Stimulated activated CD8-positive, alpha-beta memory T cell treated with anti-CD3 and anti-CD28 coated beads, Interleukin-12 subunit alpha, Interleukin-12 subunit beta, amount 100 ng/mL, for 4 hours (primary cell): ENCODE results near the gene ASIP.
"Not testable (repeated sequence)": the region's sequence is repeated elsewhere in the genome, so short reads cannot be mapped to it uniquely, and the experiment has no call there.

Experiments used
- DNase-seq: peaks from one replicate; pipeline ENCODE4 v3.0.0-alpha.2; 2020; ENCODE audit warnings: low read depth

ASIP gene

DNA sequence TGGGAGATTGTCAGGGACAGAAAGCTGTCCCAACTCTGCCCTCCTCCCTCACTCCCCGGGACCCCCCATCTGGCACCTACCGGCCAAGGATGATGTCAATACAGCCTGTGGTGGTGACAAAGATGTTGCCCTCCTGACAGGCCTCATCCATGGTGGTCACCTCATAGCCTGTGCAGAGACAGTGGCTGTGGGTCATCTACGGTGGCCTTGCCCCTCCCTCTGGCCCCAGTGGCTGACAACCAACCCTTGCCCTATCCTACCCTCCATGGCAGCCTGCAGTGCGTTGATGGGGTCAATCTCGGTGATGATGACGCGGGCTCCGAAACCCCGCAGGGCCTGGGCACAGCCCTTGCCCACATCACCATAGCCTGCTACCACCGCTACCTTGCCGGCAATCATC, 49.2 kb downstream of the ASIP start:
- no peak for DNase-seq

DNA sequence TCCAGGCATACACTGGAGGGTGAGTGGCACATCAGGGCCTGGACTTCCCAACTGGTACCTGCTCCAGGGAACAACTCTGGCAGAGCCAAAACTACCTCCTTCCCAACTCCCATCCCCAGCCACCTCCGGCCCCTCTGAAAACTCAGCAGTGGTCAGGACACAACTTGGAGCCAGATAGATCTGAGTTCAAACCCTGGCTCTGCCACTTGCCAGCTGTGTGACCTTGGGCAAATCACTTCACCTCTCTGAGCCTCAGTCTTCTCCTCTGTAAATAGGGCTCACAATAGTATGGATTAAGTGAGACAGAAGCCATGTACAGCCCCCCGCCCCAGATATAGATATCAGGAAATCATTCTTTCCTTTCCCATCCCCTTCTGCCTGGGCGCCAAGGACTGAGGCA, 51.3 kb downstream of the ASIP start:
- no peak for DNase-seq

DNA sequence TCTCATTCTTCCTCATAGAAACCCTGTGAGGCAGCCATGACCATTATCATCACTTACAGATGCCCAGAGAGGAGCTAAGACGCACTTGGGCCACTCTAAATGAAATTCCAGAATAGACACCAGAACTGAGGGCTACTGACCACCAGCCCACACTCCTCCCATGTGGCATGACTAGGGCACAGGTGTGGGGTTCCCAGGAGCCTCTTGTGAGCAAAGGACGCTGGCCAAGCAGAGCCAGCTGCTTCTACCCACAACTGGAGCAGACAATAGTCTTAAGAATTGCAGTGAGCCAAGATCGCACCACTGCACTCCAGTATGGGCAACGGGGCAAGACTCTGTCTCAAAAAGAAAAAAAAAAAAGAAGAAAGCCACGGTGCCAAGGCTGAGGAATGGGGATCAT, 51.9 kb downstream of the ASIP start:
- DNase-seq, result no peak

DNA sequence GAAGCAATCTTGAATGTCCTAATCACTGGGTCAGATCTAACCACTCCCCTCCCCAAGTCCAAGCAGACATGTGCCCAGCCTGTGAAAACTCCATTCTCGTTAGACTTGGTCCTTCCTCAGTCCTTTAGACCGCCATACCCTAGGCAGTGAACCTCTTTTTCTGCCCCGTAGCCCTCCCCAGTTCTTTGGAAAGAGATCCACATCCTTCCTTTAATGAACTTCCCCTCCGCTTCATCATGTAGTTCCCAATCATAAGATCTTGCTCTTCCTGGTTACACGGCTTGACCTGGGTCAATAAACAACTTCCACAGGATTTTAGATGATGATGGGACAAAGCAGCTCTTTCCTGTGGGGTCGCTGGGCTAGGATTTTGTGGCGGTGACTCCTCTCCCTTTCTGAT, 52.4 kb downstream of the ASIP start:
- no peak for DNase-seq

DNA sequence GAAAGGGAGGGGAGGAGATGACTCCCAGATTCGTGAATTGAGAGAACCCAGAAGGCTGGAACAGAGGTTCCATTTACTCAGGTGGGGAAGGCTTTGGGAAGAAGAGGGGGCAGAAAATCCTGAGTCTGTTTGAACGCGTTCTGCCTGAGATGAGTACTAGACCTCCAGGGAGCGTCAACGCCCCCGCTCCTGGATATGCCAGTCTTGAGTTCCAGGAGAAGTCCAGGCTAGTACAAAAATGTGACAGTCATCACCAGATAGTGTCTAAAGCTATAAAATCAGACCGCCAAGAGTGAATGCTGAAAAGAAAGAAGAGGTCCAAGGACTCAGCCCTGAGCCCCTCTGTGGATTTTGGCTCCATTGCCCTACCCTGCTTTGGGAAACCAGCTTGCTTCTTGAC, 53.3 kb downstream of the ASIP start:
- DNase-seq, result no peak

DNA sequence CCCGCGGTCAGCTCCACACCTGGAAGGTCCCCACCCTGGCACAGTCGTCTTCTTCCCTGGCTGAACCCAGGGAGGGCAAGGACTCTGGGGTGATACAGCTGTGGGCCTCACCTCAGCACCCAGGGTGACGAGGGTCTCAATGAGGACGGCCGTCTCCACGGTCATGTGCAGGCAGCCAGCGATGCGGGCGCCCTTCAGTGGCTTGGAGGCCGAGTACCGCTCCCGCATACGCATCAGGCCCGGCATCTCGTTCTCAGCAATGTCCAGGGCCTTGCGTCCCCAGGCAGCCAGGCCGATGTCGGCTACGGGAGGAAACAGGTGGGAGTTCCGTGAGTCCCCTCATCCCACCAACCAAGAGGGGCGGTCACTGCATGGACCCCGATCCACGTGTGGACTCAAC, 54.1 kb downstream of the ASIP start:
- no peak for DNase-seq

DNA sequence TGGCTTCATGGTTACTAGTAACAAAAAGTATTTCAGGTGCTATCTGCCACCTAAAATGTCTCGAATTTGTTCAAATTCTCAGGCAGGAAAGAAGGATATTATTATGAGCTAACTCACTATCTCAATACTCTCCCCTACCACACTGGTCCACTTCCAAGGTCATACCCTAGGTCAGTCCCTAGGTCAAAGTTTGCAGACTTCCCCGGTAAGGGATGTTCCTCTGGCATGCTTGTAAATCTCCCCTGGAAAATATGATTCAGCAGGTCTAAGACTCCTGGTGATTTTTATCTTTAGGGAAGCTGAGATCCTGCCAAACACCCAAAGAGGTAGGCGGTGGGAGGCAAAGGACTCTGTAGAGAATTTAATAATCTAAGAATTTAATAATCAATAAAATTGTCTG, 55.2 kb downstream of the ASIP start:
- no peak for DNase-seq

DNA sequence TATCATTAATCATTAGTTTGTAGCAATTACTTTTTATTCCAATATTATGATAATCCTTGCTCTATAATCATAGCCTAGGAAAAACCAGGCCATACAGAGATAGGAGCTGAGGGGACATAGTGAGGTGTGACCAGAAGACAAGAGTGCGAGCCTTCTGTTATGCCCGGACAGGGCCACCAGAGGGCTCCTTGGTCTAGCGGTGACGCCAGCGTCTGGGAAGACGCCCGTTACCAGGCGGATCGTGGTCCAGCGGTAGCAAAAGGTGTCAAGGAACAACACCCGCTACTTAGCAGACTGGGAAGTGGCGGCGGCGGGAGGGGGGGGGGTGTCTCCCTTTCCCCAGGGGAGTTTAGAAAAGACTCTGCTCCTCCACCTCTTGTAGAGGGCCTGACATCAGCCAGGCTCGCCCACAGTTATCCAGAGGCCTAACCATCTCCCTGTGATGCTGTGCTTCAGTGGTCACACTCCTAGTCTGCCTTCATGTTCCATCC, 57.1 kb downstream of the ASIP start:
- DNase-seq, result not testable (repeated sequence)

DNA sequence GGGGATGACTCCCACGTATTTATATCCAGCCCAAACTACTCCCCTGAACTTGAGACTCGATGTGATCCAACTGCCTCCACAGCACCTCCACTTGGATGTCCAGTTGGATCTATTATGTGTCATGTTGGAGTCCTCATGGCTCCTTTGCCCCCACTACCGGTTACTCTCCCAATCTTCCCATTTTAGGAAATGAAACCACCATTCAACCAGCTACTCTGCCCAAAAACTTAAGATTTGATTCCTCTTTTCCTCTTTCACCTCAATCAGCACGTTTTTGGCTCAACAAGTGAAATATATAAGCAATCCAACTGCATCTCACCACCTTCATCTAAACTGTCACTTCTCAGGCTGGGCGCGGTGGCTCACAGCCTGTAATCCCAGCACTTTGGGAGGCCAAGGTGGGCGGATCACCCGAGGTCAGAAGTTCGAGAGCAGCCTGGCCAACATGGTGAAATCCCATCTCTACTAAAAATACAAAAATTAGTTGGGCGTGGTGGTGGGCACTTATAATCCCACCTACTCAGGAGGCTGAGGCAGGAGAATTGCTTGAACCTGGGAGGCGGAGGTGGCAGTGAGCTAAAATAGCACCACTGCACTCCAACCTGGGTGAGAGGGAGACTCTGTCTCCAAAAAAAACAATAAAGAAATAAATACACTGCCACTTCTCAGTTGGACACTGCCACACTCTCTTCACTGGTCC, 58.5 kb downstream of the ASIP start:
- no peak for DNase-seq

DNA sequence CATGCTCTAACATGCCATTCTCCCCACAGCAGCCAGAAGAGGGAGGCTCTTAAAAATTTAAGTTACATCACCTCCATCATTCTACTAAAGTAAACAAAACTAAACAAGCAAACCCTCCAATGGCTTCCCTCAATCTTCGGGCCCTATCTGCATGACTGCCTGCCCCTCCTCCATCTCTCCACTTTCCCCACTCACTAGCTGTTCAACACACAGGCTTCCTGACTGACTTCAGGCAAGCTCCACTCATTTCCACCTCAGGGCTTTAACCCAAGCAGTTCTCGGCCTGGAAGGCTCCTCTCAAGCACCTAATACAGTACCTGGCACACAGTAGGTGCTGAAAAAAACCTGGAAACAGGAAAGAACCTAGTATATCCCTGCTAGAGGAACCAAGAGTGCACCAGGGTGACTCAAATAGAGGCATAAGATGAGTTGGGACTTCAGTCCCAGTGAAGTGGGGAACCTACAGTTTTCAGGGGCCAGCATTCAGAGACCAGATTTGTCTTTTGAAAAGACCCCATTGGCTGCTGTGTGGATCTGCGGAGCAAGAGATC, 59.1 kb downstream of the ASIP start:
- DNase-seq, result no peak

DNA sequence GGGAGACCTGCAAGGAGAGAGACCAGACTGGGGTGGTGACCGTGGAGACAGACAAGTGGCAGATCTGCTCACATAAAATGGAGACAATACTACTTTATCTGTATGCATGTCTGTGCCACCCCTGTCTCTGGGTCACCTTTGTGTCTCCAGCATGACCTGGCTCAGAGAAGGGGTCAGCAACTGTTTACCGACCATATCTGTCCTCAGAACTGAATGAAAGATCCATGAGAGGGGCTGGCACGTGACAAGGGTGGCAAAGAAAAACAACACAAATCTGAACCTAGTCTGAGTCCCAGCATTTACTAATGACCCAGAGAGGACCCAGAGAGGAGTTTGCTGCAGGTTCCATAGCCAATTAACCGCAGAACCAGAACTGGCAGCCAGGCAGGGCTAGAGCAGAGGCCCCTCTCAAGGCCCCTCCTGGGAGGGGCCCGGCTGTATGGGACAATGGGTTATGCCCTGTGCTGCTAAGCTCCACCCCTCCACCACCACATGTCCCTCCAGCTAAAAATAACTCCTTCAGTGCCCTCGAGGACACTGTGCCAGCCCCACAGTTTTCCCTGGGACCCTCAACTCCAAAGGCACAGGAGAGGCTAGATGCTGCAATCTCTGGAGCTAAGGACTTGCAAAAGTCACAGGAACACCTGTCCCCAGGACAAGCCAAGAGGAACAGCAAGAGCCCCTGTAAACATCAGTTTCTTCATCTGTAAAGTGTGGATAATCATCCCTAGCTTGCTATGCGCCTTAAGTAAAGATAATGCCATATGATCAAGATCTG, 59.8 kb downstream of the ASIP start:
- no peak for DNase-seq

DNA sequence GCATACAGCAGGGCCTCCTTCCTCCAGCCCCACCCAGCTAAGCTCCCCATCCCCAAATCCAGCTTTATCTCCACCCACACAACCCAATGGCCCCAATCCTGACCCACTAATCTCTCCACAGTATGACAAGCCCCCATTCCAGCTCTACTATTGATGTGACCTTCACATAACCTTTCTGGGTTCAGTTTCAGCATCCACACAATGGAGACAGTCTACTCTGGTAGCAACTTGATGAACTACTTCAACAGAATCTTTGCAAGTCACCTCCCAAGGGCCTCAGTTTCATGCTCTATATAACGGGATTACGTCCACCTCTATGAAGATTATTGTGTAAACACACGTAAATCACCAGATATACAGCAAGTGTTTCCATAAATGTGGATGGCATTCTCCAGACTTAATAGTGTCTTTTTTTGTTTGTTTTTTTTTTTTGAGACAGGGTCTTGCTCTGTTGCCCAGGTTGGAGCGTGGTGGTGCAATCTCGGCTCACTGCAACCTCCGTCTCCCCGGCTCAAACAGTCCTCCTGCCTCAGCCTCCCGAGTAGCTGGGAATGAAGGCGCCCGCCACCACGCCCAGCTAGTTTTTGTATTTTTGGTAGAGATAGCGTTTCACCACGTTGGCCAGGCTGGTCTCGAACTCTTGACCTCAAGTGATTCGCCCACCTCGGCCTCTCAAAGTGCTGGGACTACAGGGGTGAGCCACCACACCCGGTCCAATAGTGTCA, 60.5 kb downstream of the ASIP start:
- no peak for DNase-seq

DNA sequence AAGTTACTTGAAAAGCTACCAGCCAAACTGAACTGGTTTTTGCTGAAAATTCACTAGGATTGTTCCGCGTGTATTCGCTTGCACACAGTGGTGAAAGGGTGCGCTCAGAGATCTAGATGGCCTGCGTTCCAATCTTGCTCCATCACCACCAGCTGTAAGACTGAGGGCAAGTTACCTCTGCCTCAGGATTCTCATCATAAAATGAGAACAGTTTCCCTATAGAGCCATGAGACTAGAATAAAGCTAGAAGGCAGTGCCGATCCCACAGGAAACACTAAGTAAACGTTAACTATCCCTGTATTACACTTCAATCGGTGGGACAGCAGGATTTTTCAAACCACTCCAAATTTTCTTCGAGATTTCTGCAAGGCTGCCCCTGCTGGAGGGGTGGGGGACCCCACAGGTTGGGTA, 61.1 kb downstream of the ASIP start:
- no peak for DNase-seq

DNA sequence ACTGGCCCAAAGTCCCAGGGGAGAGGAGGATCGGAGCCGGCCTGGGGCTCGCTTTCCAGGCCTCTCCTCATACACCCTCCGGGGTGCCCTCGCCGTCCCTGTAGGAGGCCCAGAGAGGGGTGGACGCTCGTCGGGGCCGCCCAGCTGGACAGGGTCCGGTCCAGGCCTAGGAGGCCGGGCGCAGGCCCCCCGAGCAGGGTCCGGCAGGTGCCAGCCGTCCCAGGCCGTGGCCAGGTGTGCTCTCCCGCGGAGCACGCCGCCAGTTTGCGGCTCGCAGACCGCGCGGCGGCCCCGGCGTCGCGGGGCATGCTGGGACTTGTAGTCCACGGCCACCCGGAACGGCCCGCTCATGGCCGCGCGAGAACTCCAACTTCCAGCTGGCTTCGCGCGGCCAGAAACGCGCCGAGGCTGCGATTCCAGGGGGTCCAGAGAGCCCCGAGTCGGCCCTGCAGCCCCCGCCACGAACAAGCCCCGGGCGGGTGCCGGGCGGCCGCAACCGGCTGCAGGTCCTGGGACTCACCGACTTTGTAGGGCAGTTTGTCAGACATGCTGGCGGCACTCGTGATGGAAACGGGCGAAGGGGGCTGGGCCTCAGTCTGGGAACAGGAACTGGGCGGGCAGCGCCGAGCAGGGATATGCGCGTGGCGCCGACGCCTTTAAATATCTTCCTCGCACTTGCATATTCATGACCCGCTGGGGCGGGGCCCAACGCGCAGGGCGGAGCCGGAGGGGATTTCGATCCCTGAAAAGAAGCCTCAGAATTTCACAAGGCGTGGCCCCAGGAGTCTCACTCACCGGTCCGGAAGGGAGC, 61.7 kb downstream of the ASIP start, which contains the start of gene AHCY:
AHCY (minus strand) TSS at position 633 of the 811 bp plus-strand sequence; CDS start at position 548, 85 bp downstream.
- peak; percentile 87 for DNase-seq

DNA sequence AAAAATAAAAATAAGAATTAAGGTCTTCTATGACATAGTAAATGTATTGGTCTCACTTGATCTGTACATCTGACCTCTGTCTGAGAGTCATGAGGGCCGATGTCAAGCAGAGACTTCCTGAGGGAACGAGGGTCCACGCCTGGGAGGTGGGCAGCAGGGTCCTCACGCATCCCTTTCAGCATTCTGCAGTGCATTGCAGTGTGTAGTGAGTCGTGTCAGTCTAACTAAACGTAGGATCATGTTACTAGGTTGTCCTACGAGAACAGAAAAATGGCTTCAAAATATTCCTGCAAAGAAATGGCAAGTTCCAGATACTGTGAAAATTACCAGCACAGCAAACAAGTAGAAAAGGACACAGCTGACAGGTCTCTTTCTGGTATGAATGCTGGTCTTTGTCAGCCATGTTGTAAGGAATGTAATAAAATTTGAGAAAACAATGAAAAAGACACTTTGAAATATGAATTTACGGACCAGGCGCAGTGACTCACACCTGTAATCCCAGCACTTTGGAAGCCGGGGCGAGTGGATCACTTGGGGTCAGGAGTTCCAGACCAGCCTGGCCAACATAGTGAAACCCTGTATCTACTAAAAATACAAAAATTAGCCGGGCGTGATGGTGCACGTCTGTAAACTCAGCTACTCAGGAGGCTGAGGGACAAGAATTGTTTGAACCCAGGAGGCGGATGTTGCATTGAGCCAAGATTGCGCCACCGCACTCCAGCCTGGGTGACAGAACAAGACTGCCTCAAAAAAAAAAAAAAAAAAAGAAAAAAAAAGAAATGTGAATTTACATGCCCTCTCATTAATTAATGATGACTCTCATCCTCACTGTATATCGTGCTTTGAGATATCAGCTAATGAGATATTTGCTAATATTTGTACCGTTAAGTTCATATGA, 64.4 kb downstream of the ASIP start:
- no peak for DNase-seq

DNA sequence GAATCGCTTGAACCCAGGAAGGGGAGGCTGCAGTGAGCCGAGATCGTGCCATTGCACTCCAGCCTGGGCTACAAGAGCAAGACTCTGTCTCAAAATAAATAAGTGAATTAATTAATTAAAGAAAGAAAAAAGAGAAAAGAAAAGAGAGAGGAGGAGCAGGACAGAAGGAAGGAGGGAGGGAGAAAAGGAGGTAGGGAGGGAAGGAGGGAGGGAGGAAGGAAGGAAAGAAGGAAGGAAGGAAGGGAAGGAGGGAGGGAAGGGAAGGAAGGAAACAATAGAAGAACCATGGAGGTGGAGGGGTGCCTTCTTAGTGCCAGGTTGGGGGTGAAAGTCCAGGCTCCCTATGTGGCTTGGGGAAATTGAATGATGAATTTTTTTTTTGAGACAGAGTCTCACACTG, 68.5 kb downstream of the ASIP start:
- DNase-seq, result no peak

DNA sequence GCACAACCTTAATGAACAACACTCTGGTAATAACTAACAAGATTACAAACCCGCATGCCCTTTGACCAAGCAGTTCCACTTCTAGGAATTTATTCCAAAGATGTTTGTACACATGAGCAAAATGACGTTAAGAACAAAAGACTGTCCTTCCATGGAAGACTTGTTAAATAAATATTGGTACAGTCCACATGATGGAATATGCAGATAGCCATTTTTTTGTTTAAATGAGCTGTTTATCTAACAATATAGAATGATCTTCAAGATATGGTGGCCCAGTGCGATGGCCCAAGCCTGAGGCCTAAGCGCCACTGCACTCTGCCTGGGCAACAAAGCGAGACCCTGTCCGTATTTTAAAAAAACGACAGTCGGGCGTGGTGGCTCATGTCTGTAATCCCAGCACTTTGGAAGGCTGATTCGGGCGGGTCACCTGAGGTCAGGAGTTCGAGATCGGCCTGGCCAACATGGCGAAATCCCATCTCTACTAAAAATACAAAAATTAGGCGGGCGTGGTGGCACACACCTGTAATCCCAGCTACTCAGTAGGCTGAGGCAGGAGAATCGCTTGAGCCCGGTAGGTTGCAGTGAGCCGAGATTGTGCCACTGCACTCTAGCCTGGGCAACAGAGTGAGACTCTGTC, 69.4 kb downstream of the ASIP start:
- DNase-seq, result no peak

DNA sequence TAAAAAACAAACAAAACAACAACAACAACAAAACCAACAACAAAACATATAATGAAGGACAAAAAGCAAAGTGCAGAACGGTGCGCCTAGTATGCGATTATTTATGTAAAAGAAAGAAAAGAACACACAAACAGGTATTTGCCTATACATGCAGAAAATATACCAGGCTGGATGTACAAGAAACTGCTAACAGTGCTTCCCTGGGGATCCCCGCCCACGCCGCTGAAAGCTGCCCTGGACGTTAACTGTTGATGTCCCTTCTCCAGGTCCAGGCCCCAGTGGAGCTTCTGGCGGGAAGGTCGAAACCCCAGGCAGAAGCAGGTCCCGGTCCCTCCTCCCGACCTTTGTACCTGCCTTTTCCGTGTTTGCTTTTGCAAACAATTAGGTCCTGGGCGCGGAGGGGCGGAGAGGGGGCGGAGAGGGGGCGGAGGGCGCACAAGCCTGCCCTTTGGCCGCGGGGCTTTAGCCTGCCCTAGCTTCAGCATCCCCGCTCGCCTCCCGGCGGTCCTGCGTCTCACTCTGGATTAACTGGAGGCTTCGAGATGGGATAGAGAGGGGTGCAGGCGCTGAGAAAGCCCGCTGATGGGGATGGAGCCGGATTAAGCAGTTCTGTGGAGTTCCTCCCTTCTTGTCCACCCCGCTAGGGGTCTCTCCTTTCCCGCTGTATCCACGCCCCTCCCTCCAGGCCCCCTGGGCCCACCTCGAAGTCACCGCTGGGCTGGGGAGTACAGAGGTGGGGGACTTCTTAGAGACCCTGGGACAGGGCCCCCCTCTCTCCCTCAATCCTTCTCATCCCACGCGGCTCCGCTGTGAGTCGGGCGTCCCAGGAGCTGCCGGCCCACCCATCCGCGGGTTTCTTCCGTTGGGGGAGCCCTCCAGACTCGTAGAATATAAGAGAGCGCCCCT, 70.1 kb downstream of the ASIP start:
- no peak for DNase-seq

DNA sequence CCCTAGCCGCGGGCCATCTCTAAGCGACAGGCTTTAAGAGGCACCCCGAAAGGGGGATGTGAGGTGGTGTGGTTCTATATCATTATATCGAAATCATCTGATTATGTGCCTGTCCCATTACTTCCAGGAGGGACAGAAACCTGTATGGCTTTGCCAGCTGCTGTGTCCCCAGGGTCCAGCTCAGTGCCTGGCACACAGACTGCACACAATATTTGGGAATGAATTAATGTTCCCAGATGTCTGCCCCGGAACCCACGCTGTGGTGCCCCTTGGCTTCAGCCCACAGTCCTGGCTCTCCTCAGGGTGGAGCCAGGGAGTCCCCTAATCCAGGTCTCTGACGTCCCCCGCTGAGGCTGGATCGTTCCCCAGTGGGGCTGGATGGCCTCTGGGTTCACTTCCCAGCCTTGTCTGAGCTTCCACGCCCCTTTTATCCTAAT, 70.8 kb downstream of the ASIP start:
- DNase-seq, result no peak
